Stimulated activated naive CD8-positive, alpha-beta T cell treated with anti-CD3 and anti-CD28 coated beads, Interleukin-15, amount 100 ng/mL, for 72 hours (primary cell): ENCODE results near the gene VIT.

Experiments
- ATAC-seq: fragments of 150-1000 bp; cut with Tn5 transposase; 2 replicates; pipeline ENCODE4 v1.10.0; 2021; ENCODE audit warnings: mild to moderate bottlenecking, moderate library complexity
- DNase-seq, 2 donors: peaks; one replicate each; pipeline ENCODE4 v3.0.0; 2021 to 2022
- H3K27ac Mint-ChIP-seq, 2 donors: one replicate each; pipeline ENCODE4 v1.8.0; 2022; ENCODE audit warnings: mild to moderate bottlenecking in 2 of 2, mixed read lengths in 2 of 2, moderate library complexity in 2 of 2
- H3K27me3 Mint-ChIP-seq: one replicate; pipeline ENCODE4 v1.8.0; 2022; ENCODE audit warnings: mixed read lengths
- H3K4me1 Mint-ChIP-seq: one replicate; pipeline ENCODE4 v1.8.0; 2022; ENCODE audit warnings: mild to moderate bottlenecking, mixed read lengths
- H3K4me3 Mint-ChIP-seq, 2 donors: one replicate each; pipeline ENCODE4 v1.8.0; 2022; ENCODE audit warnings: mild to moderate bottlenecking in 2 of 2, mixed read lengths in 2 of 2, moderate library complexity in 1 of 2
- H3K9me3 Mint-ChIP-seq, 2 donors: one replicate each; pipeline ENCODE4 v1.8.0; 2022; ENCODE audit warnings: mixed read lengths in 2 of 2

VIT gene

DNA sequence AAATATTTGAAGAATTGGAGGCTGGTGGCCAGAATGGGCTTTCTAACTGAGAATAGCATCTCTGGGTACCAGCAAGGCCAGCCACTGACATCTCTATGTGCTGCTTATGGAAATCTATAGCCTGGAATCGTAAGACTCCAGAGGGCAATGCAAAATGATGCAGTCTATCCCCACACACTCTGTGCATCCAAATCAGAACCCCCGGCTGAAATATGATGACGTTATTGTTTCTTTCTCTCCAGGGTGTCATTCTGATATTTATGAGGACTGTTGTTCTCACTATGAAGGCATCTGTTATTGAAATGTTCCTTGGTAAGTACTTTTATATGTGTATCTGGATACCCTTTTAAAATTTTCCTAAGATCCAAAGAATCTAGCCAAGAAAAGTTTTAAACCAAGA is 19.6 kb downstream of the VIT start:
- Mint-ChIP-seq H3K27me3 (peaks cover 11% of the 10 kb centered on the region), H3K4me3 (no peak overlapping the region), H3K27ac (no peak overlapping the region), H3K9me3 (peaks cover 4 to 7% of the 10 kb centered on the region in 2 donors), H3K4me1 (no peaks in the 10 kb centered on the region)
- no peak for ATAC-seq
- no peak for DNase-seq

DNA sequence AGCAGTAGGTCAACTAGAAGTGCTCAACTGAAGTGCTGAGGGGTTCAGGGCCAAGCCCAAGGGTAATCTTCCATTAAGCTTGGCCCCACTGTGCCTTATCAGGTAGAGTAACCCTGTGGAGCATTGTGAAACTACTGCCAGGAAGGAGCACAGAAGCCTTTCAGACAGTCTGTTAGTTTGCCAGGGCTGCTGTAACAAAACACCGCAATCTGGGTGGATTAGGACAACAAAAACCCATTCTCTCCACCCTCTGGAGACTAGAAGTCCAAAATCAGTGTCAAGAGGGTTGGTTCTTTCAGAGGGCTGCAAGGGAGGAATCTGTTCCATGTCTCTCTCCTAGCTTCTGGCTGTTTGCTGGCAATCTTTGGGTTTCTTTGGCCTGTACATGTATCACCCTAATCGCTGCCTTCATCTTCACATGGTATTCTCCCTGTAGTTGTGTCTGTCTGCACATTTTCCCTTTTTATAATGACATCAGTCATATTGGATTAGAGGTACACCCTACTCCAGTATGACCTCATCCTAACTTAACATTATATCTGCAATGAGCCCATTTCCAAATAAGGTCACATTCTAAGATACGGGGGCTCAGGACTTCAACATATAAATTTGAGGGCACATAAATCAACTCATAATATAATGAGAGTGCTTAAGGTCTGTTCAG is 21.2 kb downstream of the VIT start:
- Mint-ChIP-seq H3K9me3 (peaks cover 0 to 7% of the 10 kb centered on the region in 2 donors), H3K27me3 (peaks cover 11% of the 10 kb centered on the region)

DNA sequence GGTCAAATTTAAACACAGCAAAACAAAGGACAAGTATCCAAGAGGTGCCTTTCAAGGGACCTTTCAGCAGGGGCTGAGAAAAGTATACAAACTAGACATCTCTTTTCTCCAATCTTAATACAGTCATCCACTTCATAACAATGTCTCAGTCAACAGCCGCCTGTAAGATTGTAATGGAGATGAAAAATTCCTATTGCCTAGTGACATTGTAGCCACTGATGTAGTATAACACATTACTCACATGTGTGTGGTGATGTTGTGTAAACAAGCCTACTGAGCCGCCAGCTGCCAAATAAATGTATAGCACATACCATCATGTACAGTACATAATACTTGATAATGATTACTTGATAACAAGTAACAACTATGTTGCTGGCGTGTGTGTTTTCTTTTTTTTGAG is 31.0 kb downstream of the VIT start:
- Mint-ChIP-seq H3K27ac (no peak overlapping the region), H3K4me1 (no peaks in the 10 kb centered on the region), H3K9me3 (peaks cover 0 to 7% of the 10 kb centered on the region in 2 donors), H3K27me3 (no peaks in the 10 kb centered on the region), H3K4me3 (no peak overlapping the region)
- no peak for ATAC-seq
- no peak for DNase-seq

More for the DNA sequence above, 21.2 kb downstream of the VIT start:
- Mint-ChIP-seq H3K4me1 (no peaks in the 10 kb centered on the region), H3K27ac (no peak overlapping the region), H3K4me3 (no peak overlapping the region)
- DNase-seq (no peak), ATAC-seq (no peak)

DNA sequence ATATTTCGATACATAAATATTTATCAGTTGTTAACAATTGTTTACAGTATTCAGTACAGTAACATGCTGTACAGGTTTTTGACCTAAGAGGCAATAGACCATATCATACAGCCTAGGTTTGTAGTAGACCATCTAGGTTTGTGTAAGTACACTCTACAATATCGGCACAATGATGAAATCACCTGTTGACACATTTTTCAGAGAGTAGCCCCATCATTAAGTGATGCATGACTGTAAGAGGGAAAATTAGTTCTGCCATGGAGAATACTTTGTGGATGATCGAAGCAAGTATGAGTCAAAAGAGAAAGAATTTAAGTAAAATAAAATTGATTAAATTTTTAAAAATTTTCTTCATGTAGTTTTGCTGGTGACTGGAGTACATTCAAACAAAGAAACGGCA is 32.6 kb downstream of the VIT start:
- no peak overlapping the region for H3K27ac Mint-ChIP-seq
- H3K27me3 Mint-ChIP-seq: no peaks in the 10 kb centered on the region
- no peak for ATAC-seq
- no peak for DNase-seq
- no peaks in the 10 kb centered on the region for H3K4me1 Mint-ChIP-seq
- H3K4me3 Mint-ChIP-seq: no peak overlapping the region
- H3K9me3 Mint-ChIP-seq: peaks cover 0 to 7% of the 10 kb centered on the region in 2 donors

DNA sequence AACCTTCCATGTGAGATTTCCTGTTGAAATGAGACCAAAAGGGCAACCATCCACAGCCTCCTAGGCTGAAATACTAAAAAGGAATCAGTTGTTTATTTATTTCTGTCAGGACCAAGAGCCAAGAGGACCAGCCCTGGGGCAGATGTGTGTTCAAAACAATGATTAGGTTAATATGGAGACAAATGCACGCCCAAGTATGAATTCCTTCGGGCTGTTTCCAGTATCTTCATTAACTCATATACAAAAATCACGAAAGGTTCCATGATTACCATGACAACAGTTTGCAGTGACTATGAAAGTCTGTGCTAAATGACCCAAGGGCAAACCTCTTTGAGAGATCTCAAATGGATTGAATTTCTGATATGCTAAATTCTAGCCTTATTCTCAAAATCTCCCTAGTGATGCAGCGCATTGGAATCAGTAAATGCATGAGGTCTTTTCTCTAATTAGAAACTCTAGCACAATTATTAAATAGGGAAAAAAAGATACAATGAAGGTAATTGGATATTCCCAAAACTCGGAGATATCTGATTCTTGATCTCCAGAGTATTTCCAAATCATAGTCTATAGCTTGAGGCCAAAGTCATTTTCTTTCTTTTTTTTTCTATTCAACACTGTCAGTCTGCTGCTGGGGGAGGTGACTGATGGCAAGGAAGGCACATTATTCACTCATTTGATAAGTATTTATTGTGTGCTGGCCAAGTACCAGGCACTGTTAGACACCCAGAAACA is 35.6 kb downstream of the VIT start:
- Mint-ChIP-seq H3K27me3 (no peaks in the 10 kb centered on the region), H3K4me3 (no peak overlapping the region), H3K4me1 (no peaks in the 10 kb centered on the region), H3K27ac (no peak overlapping the region), H3K9me3 (peaks cover 0 to 7% of the 10 kb centered on the region in 2 donors)
- DNase-seq (no peak), ATAC-seq (no peak)

DNA sequence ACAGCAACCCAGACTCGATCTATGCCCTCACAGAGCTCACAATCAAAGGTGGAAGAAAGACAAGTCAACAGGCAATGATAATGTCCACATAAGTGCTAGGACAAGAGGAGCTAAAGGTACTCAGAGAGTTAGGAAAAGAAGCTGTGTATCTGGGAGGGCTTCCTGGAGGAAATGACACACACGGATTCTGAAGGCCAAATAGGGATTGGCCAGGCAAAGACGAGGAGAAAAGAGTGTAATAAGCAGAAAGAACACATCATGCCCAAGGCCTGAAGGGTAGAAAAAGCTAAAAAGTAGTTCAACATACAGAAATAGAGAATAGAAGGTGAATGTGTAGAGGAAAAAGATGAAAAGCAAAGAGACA is 36.1 kb downstream of the VIT start:
- no peak for DNase-seq
- no peaks in the 10 kb centered on the region for H3K4me1 Mint-ChIP-seq
- peaks cover 0 to 7% of the 10 kb centered on the region in 2 donors for H3K9me3 Mint-ChIP-seq
- ATAC-seq: no peak
- no peaks in the 10 kb centered on the region for H3K27me3 Mint-ChIP-seq
- no peak overlapping the region for H3K27ac Mint-ChIP-seq
- no peak overlapping the region for H3K4me3 Mint-ChIP-seq

DNA sequence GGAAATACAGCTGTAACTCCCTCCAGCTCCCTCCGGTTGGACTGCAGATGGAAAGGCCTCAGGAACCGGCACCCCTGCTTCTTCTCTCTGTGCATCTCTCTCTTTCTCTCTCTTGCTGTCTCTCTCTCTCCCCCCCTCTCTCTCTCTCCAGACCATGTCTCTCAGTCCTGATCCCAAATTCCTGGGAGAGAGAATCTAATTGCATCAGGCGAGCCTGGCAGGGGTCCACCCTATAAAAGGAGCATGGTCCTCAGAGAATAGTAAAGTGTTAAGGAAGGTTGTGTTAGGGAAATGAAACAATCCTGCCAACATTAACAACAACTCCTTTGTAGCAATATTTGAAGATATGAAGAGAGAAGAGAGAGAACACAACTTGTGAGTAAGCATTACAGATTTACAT is 36.7 kb downstream of the VIT start:
- ATAC-seq: no peak
- Mint-ChIP-seq H3K27ac (no peak overlapping the region), H3K9me3 (peaks cover 0 to 7% of the 10 kb centered on the region in 2 donors), H3K27me3 (no peaks in the 10 kb centered on the region), H3K4me3 (no peak overlapping the region), H3K4me1 (no peaks in the 10 kb centered on the region)
- DNase-seq: no peak

DNA sequence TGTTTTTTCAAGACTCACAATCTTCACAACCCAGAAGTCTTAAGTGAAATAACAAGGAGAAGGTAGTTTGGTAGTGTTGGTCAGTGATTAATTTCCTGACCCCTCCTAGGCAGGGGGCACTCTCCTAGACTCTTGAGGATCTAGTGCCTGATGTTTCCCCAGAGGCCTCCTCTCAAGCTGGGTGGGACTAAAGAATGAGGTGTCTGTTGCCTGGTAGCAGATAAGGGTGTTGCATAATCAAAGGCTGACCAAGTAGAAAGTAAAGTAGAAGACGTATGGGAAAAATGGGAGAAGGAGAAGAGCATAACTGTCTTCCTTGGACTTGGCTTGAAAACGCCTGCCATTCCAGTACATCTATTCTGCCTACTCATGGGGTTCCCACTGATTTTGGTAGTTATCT is 37.8 kb downstream of the VIT start:
- Mint-ChIP-seq H3K27me3 (peaks cover 1% of the 10 kb centered on the region), H3K27ac (no peak overlapping the region), H3K4me1 (no peaks in the 10 kb centered on the region), H3K9me3 (peaks cover 0 to 7% of the 10 kb centered on the region in 2 donors), H3K4me3 (no peak overlapping the region)
- ATAC-seq (no peak), DNase-seq (no peak)

DNA sequence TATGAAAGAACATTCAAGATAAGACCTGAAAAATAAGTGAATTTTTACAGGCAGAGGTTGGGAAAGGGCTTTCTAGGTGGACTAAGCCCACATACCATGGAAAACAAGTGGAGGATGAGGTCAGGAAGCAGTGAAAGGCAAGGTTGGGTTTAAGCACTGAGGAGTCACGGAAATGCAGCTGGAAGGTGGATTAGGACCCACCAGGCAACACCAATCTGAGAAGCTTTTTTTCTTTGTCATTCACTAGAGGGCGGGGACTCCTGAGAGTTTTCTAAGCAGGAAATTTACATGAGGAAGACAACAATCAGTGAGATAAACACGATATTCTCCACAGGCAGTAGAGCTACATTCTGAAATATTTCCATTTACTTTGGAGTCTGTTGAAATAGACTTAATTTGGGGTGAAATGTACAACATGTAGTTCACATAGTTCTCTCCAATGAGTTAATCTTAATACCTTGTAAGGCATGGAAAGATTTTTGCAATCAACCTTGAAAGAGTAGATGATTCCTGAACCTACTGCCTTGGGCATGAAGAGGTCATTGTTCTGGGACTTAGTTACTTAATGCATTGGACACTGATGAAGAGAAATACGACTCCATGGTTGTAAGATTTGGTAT is 40.7 kb downstream of the VIT start:
- H3K4me3 Mint-ChIP-seq: no peak overlapping the region
- H3K4me1 Mint-ChIP-seq: peaks cover 5% of the 10 kb centered on the region
- no peak overlapping the region for H3K27ac Mint-ChIP-seq
- peaks cover 30% of the 10 kb centered on the region for H3K27me3 Mint-ChIP-seq
- no peaks in the 10 kb centered on the region for H3K9me3 Mint-ChIP-seq
- ATAC-seq: no peak
- DNase-seq: no peak

DNA sequence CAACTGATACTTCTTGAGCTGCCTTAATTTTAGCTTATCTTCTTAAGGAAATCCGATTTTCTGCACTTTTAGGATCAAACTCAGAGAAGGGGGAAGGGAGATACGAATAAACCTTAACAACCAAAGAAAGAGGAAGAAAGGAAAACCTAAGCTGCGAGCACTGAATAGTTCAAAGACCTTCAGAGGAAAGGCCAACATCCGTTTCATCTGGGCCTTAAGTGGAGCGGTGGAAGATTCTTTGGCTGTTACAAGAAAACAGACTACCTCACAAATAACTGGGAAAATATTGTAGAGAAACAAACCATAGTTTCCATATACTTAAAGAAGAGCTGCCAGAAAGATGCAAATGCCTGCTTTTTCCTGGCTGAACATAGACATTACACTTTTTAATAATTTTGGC is 43.6 kb downstream of the VIT start:
- Mint-ChIP-seq H3K27ac (no peak overlapping the region), H3K27me3 (peaks cover 58% of the 10 kb centered on the region)
- DNase-seq: no peak

DNA sequence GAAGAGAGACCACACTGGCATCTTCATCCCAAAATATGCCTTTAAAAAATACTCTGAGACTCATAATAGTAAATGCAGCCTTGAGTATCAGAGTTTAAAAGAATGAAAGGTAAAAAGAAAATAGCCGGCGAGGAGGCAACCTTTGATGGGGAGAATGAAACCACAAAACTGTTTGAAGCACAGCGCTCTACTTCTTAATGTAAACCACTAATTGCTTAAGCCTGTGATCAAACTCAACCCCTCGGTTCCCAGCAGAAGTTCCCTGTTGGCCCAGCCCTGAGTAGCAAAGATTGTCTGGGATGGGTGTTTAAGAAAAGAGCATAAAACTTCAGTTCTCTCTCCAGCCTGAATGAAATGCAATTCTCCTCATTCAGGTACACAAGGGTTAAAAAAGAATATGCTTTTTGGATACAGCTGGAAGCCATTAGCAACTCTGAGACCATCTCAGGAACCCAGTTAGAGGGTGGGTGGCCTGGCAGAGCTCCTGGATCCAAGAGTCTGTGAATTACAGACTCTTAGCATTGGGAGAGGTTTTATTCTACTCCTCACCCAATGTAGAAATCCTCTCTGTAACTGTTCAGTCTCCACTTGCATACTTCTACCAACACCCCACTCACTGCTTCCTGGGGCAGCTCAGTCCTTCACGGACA is 44.8 kb downstream of the VIT start:
- H3K4me1 Mint-ChIP-seq: peaks cover 5% of the 10 kb centered on the region
- DNase-seq: no peak
- peaks cover 71% of the 10 kb centered on the region for H3K27me3 Mint-ChIP-seq
- H3K4me3 Mint-ChIP-seq: no peak overlapping the region
- H3K27ac Mint-ChIP-seq: no peak overlapping the region
- H3K9me3 Mint-ChIP-seq: peaks cover 0 to 8% of the 10 kb centered on the region in 2 donors
- ATAC-seq: no peak

More for the DNA sequence above, 43.6 kb downstream of the VIT start:
- Mint-ChIP-seq H3K9me3 (peaks cover 0 to 8% of the 10 kb centered on the region in 2 donors), H3K4me3 (no peak overlapping the region), H3K4me1 (peaks cover 5% of the 10 kb centered on the region)
- ATAC-seq: no peak

DNA sequence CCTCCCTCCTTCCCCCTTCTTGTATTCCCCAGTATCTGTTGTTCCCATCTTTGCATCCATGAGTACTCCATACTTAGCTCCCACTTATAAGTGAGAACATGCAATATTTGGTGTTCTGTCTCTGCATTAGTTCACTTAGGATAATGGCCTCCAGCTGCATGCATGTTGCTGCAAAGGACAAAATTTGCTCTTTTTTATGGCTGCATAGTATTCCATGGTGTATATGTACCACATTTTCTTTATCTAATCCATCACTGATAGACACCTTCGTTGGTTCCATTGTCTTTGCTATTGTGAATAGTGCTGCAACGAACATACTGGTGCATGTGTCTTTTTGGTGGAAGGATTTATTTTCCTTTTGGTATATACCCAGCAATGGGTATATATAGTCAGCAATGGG is 47.4 kb downstream of the VIT start:
- Mint-ChIP-seq H3K4me3 (no peak overlapping the region), H3K27ac (no peak overlapping the region), H3K4me1 (peaks cover 5% of the 10 kb centered on the region), H3K9me3 (peaks cover 0 to 8% of the 10 kb centered on the region in 2 donors), H3K27me3 (peaks cover 97% of the 10 kb centered on the region)
- DNase-seq (no peak), ATAC-seq (no peak)

DNA sequence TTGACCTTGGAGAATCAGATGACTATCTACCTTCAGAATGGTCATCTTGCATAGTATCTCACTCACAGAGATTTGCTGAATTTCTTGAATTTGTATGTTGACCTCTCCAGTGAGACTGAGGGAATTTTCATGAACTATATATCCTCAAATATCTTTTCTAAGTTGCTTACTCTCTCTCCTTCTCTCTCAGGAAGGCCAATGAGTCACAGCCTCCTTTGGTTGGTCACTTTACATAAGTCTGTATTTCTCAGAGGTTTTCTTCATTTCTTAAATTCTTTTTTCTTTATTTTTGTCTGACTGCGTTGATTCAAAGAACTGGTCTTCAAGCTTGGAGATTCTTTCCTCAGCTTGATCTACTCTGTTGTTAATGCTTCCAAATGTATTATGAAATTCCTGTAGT is 51.7 kb downstream of the VIT start:
- DNase-seq (no peak), ATAC-seq (no peak)
- no peak overlapping the region for H3K4me3 Mint-ChIP-seq
- peaks cover 0 to 8% of the 10 kb centered on the region in 2 donors for H3K9me3 Mint-ChIP-seq
- H3K27me3 Mint-ChIP-seq: peaks cover 84% of the 10 kb centered on the region
- no peaks in the 10 kb centered on the region for H3K4me1 Mint-ChIP-seq
- H3K27ac Mint-ChIP-seq: no peak overlapping the region

DNA sequence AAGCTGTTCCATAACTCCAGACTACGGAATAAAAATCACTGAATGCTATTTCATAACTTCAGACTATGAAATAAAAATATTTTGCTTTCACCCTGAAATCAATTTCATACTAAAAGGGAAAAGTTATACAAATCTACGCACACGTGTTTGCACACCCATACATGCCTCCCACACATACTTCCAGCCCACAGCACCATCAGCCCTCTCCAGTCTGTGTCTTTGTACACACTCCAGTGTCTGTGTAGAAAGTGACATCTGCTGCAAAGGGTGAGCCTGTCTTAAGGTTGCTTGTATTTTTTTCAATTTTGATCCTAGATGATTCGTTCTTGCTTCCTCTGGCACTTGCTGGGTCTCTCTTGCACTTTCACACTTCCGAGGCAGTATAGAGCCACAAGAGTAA is 53.6 kb downstream of the VIT start:
- no peak for DNase-seq
- Mint-ChIP-seq H3K4me1 (no peaks in the 10 kb centered on the region), H3K4me3 (no peak overlapping the region), H3K27ac (no peak overlapping the region), H3K27me3 (peaks cover 77% of the 10 kb centered on the region), H3K9me3 (no peaks in the 10 kb centered on the region)
- ATAC-seq: no peak

DNA sequence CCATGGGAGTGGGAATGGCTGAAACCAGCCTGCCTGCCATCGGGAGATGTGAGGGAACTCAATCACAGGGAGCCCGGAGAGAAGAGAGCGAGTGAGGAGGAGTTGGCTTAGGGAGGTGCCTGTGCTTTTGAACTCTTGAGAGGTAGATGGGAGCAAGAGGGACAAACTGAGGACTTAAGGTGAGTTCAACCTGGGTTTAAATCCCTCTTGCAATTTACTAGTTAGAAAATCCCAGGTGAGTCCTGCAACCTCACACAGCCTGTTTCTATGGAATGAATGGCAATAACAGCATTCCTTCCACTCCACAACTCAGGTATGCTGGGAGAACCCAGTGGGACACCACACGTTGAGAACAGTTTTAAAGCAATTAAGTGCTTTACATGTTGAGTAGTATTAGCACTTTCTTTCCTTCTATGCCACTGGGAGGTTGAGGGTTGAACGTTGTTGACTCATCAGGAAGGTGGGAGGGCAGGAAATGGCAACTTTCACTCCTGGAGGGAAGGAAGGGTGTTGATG is 57.3 kb downstream of the VIT start:
- no peaks in the 10 kb centered on the region for H3K4me1 Mint-ChIP-seq
- peaks cover 40% of the 10 kb centered on the region for H3K27me3 Mint-ChIP-seq
- ATAC-seq (no peak), DNase-seq (no peak)
- H3K9me3 Mint-ChIP-seq: no peaks in the 10 kb centered on the region
- H3K4me3 Mint-ChIP-seq: no peak overlapping the region
- H3K27ac Mint-ChIP-seq: no peak overlapping the region

DNA sequence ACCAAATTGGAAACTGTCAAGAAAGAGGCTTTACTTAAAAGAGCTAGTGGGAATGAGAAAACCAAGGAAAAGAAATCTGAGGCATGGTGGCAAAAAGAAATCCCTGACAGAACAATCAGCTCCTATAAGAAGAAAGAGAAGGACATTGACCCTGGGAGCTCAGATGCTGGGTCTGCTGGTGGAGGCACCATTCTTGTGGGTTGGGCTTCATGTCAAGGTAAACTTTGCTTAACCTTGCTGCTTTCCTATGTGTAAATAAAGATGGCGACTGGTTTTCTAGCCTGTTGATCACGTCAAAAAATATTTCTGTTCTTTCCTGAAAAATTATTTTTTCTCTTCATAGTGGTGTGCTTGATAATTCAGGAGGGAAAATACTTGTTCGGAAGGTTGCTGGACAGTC is 58.1 kb downstream of the VIT start:
- ATAC-seq (no peak), DNase-seq (no peak)
- Mint-ChIP-seq H3K27ac (no peak overlapping the region), H3K27me3 (peaks cover 34% of the 10 kb centered on the region), H3K4me1 (no peaks in the 10 kb centered on the region), H3K9me3 (no peaks in the 10 kb centered on the region), H3K4me3 (no peak overlapping the region)
